Myocyte (in vitro differentiated cells): Measurements from ENCODE around the gene ATP13A3. TPM values are rescaled to one million over a fixed set of nuclear protein-coding genes. Genes with fewer than 3 reads are reported as not detected.

Source experiments
- DNase-seq: peaks from one replicate; pipeline ENCODE4 v3.0.0-alpha.2; 2012; ENCODE audit warnings: low read depth
- total RNA-seq: library from RNA; depleted of rRNA; stranded (reverse); fragments of >200 nt; gene quantifications from 2 replicates; pipeline ENCODE4 v1.2.3, GENCODE V29; 2014

ATP13A3 gene
- total RNA-seq, 1 donor from 2014 or later = 202 TPM

DNA sequence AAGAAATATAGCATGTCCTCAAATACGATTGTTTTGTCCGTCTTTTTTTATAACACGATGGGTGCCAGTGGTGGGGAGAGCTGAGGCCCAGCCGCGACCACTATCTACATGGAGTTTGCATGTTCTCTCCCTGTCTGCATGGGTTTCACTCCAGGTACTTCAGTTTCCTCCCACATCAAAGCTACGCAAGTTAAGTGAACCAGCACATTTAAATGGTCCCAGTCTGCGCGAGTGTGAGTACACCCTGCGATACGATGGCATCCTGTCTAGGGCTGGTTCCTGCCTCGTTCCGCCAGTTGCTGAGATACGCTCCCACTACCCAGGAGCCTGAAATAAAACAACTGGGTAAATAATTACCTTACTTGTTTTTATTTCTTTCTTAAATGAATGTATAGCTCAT, 40.6 kb downstream of the ATP13A3 start:
- DNase-seq = no peak

DNA sequence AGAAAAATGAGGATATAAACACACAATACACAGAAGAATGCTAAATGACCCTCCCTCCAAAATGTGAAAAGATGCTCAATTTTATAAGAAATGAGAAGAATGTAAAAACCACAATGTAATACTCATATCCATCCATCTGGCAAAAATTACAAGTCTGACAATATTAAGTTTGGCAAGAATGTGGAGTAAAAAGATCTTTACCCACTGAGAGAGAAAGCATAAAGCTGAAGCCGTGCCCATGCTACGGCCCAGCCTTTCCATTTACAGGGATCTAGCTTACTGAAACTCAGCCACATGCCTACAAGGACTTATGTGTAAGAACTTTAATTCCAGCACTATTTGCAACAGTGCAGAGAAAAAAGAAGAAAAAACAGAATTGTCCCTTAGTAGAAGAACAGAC, 42.9 kb downstream of the ATP13A3 start:
- DNase-seq = no peak

- no peak for DNase-seq
These were observed 46.0 kb downstream of the ATP13A3 start for GRCh38 chr3:194440756-194441155.

DNA sequence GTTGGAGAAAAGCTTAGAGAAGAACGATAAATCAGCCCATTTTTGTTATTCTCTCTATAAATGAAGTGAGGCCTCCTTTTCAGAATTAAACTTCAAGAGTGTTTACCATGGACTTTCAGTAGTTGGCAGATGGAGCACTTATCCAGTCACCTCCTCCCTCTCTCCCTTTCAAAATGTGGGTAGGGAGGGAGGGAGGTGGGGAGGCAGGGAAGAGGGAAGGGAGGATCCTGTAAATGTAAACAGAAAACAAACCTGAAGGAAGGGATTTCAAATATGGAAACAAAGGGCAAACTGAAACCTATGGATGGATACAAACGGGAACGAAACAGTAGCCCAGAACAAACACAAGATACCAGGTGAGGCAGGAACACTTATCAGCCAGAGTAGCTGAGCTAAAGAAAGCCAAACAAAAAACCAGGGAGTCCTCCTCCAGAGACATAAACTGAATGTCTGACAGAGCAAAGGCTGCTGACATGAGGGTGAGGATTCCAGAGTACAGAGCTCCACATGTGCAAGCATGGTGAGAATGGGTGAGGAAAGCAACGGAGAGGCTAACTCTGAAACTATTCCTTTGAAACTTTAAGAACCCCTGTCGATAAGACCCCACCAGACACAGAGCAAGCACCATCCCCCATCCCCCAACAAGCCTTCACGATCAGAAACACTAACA, 46.8 kb downstream of the ATP13A3 start:
- no peak for DNase-seq

- DNase-seq = no peak
These were observed 52.3 kb downstream of the ATP13A3 start for GRCh38 chr3:194434503-194434902.

DNA sequence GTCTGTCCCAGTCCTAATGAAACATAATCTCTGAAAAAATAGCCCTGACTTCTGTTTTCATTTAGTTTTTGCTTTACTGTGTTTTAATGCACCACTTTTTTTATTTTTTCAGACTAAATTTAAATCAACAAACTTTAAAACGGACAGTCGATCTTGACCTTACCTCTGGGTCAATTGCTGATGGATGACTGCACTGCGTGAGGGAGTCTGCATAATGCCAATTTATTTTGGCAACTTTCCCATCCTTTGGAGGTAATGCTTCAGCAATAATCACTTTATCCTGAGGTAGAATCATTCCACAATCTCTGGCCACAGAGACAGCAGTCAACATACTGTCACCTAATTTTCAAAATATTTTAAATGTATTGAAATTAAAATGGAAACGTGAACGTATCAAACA, 55.2 kb downstream of the ATP13A3 start:
- no peak for DNase-seq

- no peak for DNase-seq
These were observed 61.4 kb downstream of the ATP13A3 start for GRCh38 chr3:194425399-194425798.

DNA sequence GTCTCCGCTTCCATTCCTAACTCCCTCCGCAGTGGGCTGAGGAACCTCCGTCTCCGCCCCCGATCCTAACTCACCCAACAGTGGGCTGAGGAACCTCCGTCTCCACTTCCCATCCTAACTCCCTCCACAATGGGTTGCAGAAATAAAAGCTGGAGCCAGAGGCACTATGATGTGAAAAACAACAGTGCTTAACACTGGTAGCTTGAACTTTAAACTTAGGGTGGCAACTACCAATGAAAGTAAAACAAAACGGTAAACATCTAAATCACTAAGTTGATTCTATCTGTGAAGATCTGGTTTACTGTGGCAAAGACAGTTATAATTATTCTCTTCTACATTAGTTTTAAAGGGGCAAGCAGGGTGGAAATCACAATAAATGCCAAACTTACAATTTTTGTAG, 61.8 kb downstream of the ATP13A3 start:
- DNase-seq = no peak

DNA sequence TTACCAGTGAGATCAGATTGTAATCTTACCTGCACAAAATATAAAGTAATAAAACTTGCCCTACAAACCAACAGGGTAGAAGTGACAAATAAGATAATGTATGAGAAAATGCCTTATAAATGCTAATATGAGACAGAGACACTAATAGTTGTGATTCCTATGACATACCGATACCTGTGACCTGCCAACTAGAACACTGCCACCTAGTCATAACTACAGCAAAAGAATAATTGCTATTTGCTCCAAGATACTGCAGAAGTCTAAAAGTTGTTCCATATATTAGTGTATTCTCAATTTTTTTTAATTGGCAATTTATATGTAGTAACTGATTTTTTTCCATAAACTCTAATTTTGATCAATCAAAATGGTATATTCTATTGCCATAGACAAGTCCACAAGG, 62.4 kb downstream of the ATP13A3 start:
- DNase-seq = no peak

DNA sequence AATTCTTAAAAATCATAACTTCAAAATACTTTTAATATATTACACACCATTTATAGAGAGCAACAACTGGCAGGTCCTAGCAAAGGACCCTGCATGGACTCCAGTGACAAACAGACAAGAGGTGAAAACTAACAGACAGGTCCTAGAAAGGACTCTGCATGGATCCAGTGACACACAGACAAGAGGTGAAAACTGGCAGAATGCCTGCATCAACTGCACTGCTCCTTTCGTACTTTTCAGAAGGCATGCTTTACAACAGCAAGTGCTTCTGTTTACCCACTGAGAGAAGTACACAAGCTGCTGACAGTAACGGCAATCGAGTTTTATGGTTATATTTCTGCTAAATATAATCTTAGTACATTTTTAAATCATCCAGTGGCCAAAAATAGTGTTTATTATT, 63.5 kb downstream of the ATP13A3 start:
- no peak for DNase-seq

DNA sequence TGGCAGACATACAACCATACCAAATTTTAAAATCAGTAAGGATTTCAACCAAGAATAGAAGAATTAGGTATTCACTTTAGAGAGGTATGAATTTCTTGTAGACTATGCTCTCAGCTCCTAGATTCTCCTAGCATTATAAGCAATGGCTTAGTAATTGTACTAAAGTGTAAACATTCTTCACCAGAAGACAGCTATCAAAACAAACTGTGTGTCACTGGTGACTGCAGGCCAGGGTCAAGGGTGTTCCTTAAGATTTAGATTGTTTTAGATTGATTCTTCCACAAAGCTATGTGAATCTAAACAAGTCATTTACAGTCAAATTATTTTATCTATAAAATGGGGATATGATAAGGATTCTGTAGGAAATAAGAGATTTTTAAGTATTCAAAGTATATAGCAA, 64.6 kb downstream of the ATP13A3 start:
- DNase-seq = no peak

GRCh38 chr3:194418671-194419070, 68.1 kb downstream of the ATP13A3 start:
- DNase-seq = no peak

- peak; percentile 18 for DNase-seq
These were observed 79.4 kb downstream of the ATP13A3 start for GRCh38 chr3:194407423-194407822.

- DNase-seq = peak; percentile 40
These were observed 81.0 kb downstream of the ATP13A3 start for GRCh38 chr3:194405766-194406165.

DNA sequence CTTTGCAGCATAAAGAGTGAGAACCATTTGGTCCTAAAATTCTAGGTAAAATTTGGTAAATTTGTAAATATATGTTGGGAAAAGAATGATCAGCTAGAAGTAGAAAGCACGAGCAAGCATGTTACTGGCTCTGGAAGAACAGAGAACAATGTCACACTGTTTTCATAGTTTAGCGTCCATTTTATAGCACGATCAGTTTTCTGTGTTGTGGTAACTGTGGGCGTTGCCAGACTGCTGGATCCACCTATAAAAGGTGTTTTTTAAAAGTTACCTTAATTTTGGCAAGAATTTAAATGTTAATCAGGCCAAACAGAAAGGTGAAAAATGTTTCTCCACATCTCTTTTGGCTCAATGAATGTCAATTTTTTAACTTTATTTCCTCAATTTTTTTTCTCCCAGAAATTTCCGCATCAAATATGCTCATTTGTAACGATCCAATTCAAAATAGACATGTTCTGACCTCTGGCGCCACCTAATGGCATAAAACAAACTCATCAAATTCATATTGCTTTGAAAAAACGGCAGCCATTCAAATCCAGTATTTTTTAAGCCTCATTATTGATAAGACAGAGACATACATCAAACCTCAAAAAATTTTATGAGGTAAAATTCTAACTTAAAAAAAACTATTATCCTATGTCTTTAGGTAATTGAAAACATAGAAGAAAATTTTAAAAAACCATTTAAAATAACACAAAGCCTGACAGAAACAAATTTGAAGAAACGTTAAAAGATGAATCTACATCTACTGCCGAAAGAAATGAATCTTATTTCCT, 82.2 kb downstream of the ATP13A3 start:
- DNase-seq = peak; percentile 63

GRCh38 chr3:194401868-194402329, 84.9 kb downstream of the ATP13A3 start:
- no peak for DNase-seq

DNA sequence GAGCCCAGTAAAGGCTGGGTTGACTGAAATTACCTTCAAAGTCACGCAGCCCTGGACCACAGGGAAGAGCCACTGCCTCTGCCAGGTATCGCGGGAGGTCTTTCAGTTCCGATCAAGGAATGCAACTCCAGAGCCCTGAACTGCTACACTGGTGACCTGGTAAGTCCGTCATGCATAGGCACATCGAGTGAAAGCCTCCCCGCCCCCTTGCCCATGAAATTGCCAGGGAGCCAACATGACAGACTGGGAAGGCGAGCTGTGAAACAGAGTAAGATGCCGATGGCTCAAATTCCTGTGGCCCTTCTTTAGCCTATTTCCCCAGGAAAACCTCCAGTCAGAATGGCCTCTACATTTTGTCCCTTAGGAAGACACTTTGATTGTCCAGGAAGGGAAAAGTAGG, 85.5 kb downstream of the ATP13A3 start:
- DNase-seq = no peak

GRCh38 chr3:194399874-194400411, 86.9 kb downstream of the ATP13A3 start:
- no peak for DNase-seq

DNA sequence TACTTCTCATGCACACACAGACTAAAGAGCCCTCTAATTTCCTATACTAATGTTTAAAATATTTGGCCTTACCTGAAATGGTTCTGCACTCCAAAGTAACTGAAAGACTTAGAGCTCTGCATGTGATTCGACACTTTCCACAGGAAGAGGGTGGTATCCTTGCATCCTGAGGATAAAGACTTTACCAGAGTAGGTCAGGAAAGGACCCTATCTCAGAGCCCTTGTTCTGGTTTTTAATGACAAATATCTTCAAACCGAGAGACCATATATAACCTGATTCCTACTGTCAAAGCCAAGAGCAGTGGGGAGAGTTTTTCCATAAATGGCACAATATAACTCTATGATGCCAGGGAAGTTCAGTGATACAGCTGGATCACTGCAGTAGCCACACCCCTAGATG, 87.6 kb downstream of the ATP13A3 start, which contains the start of gene GP5:
Gene GP5 (minus strand): TSS at position 101 of the 400 bp plus-strand sequence. CDS start 984 bp downstream, outside the sequence.
- DNase-seq = no peak

DNA sequence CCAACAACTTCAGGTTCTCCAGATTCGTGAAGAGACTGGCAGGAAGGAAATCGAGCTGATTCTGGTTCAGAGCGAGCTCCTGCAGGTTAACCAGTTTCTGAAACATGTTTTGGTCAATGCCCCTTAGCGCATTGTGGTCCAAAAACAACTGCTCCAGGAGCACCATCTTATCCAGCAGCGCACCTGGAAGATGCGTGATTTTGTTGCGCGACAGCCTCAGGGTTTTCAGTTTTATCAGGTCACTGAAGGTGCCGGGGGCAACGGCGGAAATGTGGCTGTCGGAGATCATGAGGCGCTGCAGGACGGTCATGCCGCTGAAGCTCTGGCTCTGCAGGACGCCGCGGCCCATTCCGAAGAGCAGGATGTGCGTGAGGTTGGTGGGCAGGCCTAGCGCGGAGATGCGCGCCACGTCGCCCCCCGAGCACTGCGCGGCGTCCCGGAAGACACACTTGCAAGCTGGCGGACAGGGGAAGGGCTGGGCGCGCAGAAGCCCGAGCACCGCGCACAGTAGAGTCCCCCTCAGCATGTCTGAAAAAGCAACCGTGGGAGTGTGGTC, 89.0 kb downstream of the ATP13A3 start:
- DNase-seq = no peak

- no peak for DNase-seq
These were observed 89.7 kb downstream of the ATP13A3 start for GRCh38 chr3:194396859-194397756.
